ENCODE results near the gene CYREN. TPM values are rescaled to one million over a fixed set of nuclear protein-coding genes. Genes with fewer than 3 reads are reported as not detected.
"Not testable (repeated sequence)": the region's sequence is repeated elsewhere in the genome, so short reads cannot be mapped to it uniquely, and the experiment has no call there.

Gene CYREN, protein sequence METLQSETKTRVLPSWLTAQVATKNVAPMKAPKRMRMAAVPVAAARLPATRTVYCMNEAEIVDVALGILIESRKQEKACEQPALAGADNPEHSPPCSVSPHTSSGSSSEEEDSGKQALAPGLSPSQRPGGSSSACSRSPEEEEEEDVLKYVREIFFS
- total RNA-seq, result 26.7 and 29.2 TPM in 2 replicates

DNA sequence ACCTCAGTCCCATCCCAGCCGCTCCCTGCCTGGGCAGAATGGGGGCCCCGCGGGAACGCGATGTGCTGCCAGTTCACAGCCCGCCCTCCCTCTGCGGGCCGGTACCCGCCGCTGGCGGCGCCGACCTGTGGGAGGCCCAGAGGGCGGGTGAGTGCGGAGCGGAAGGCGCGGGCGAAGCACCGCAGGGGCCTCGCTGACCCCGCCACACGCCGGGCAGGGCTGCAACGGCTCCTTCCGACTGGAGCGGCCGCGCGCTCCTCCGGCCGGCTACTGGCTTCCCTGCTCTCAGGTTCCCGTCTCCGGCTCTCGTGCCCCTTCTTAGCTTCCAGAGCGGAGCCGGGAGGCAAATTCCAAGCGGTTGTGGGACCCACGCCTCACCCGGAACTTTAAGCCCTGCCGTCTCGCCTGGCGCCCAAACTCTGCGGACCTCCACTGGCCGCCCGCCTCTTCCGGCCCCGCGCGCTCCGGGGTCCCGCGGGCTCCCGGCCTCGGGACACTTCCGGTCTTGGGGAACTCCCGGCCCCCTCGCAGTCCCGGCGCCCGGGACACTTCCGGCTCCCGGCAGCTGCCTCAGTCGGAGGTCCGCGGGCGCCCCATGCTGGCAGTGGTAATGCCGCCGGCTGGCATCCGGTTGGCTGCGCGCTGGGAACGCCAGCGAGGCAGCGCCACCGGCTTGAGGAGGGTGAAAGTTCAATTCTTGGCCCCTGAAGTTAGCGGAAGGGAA, at the start of gene CYREN:
Gene CYREN (minus strand): TSS at position 434 of the 724 bp plus-strand sequence. CDS start 1,785 bp downstream, outside the sequence.
- no peak for DNase-seq (ENCODE audit: extremely low read depth, low read depth, low spot score)

DNA sequence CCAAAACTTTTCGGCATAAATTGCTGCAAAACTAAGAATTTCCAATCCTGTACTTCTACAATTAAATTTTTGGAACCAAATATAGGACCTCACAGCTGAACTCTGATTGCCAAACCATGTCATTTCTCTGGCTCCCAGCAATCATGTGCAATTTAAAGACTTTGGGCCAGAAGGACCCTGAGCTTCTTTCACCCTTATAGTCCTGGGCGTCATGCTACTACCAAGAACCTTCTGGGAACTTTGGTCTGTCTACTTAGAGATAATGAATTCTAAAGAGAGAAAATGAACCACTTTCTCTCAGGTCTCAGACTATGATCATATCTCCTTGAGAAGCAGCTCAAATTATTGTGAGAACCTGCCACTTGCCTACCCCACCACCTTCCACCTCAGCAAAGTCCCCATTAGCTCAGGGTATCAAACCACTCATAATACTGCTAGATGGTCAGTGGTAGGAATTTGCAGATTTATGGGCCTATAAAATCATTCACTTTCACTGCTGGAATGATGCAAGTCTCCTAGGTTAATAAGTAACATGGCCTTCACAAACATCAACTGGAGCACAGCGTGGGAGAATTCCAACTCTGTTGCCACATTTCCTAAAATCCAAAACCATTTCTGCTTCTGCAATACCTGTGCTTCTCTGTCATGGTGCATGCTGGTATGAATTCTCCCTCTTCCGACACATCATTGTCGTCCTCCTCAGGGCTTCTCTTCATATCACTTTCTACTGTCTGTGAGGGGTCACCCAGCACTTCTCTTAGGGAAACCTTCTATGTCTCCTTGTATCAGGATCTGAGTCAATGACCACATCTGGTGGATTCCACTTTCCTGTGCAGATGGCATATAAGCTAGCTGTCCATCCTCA, 47.4 kb upstream of the CYREN start:
- no peak for DNase-seq (ENCODE audit: extremely low read depth, low read depth, low spot score)

DNA sequence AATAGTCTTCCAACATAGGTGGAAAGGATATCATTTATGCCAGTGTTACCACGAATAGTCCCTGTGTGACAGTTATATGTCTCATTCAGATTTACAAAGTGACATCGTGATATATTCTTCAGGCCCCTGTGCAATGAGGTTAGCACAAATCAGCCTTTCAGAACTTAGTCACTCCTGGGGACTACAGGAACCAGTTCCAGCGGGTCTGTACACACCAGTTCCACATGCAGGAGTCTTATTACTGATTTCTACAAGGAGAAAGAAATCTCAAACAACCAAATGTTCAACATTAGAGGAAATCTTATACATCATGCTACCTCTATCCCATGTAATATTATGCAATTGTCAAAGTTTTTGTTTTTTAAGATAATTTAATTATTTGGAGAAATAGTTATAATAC, 45.2 kb upstream of the CYREN start:
- DNase-seq (ENCODE audit: extremely low read depth, low read depth, low spot score), result no peak

DNA sequence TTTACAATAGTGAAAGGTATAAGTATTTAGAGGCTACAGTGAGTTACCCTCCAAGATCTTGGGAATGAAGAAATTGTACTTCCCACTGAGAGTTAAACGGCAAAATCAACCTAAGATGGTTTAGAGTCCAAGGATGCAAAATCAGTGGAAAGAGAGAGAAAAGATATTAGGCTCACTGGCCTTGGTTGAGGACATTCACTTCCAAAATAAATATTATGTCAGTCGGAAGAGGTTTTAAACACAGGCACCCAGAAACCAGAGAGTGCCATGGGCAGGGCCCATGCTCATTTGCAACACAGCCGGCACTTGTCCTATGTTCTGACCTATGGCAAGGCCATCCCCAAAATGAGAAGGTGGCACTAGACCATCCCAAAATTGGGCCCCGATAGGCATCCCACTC, 44.7 kb upstream of the CYREN start:
- DNase-seq (ENCODE audit: extremely low read depth, low read depth, low spot score), result no peak

DNA sequence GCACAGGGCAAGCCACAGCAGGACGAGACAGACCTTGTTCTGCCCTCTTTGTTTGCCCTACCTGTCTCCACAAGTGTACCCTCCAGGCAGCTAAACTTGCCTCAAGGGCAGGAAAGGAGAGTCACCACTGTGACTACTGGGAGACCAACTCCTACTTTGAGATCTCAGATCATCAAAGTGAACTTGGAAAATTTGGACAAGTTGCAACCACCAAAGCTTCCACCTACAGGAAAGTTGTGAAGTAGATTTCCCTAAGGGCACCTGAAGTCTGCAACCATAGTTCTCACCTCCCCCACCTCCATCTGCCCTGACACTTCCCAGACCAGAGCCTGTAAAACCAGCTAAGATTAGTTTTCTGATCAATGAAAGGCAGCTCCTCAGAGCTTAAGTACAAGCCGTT, 43.3 kb upstream of the CYREN start:
- DNase-seq (ENCODE audit: extremely low read depth, low read depth, low spot score), result no peak

DNA sequence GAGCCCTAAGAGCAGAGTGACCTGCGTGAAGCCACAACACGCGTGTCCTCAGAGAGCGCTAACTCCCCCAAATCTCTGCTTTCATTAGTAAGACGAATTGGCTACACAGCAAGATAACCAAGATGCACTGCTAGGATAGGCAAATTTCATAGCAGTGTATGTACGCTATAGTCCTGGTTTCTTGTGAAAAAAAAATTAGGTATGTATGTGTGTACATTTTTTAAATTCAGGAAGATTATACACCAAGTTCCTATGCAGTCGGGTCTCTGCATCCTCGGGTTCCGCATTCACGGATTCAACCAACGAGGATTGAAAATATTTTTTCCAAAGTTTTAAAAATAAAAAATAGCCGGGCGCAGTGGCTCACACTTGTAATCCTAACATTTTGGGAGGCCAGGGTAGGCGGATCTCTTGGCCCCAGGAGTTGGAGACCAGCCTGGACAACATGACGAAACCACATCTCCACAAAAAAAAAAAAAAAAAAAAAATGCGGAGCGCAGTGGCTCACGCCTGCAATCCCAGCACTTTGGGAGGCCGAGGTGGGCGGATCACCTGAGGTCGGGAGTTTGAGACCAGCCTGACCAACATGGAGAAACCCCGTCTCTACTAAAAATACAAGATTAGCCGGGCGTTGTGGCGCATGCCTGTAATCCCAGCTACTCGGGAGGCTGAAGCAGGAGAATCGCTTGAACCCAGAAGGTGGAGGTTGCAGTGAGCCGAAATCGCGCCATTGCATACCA, 41.6 kb upstream of the CYREN start:
- DNase-seq (ENCODE audit: extremely low read depth, low read depth, low spot score), result not testable (repeated sequence)

DNA sequence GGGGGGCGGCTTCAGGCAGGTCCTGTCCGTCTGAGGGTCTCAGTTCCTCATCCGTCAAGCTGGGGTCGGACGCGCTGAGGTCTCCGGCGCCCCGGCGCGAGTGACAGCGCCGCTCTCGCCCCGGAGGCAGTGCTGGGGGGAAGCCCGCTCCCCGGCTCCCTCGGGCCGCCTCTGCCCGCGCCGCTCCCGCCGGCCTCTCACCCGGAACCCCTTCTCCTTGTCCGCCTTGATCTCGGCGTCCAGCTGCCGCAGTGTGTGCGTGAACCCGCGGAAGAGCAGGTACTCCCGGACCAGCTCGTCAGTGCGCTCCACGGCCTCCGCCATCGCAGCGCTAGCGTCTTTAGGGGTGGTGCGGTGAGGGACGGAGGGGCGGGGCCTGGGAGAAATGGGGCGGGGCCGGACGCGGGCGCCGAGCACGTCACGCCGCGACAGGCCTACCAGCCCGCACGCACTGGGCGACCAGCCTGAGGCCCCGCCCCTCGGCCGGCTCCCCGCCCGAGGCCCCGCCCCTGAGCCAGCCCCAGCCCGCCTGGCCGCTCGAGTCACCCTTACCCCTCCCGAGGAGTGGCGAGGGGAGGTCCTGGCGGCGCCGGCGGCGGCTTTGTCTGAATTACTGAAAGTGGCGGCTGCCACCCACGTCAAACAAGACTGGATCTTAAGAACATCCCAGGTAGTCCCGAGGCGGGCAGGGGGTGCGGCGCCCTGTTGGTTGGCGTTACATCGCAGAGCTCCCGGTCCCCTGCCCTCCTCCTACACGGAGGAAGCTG, 40.9 kb upstream of the CYREN start, which contains the start of gene WDR91:
Gene WDR91 (minus strand): TSS at position 348 of the 767 bp plus-strand sequence. CDS start 24 bp downstream, at position 324.
- DNase-seq (ENCODE audit: extremely low read depth, low read depth, low spot score), result no peak

DNA sequence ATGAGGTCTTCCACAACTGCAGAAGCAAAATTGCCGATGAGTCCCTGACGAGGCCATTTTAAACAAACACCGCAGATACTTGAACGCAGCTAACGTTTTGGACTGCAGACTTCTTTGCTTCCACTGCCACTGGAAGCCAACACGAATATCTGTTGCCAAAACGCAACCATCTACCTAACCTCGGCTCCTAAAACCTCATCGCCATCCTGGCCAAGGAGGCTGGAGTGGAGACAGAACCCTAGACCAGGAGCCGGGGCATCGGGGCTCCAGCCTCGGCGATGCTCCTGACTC, 40.3 kb upstream of the CYREN start:
- DNase-seq (ENCODE audit: extremely low read depth, low read depth, low spot score), result no peak

DNA sequence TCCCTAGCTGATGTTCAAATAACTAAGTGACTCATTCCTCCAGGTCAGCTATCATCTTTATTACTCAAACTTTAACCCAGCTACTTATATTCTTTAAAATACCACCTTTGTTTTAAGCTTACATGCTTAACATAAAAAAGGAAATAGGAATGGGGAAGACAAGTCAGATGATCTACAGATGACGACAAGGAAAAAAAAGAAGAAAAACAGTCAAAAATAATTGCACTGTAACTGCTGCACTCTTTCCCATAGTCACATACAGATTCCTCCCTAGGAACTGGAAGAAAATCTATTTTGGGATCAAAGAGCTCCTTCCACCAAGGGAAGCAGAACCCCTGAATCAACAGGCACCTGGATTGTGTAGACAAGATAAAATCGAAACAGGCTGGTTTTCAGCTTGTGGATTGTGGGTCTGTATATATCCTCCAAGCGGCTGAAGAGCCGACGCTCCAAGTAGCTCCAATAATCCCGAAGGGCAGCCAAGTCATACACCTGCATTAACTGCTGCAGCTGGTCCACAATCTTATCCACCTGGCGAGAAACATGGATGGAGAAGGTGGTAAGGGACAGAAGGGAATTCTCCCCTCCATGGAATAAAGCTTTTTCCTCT, 38.8 kb upstream of the CYREN start:
- DNase-seq (ENCODE audit: extremely low read depth, low read depth, low spot score), result no peak

DNA sequence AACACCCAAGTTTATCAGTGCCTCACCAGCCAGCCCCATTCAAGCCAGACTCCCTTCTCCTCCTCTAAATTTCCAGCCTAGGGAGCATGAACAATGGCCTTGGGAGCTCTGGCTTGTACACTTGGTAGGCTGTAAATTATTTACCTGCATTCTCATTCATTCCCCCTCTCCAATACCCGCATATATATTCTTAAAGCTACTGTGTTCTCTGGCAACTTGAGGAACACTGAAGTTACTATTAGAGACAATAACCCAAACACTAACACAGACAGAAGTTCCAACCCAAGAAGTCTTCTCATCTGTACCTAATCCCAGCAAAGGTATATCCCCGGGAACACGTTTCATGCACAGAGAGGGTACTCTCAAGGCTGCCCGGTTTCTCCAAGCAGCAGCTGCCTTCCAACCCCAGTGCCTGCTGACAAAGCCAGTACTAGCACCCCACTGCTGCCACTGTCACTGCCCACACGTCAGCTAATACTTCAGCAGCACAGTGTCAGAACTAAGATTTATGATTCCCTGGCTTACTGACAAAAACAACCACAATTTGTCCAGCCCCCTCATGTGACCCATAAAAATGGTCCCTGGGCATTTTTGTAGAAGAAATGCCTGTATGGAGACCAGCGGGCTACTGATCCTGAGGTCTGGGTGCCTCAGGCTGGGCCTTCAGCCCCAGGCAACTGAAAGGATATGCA, 37.7 kb upstream of the CYREN start:
- no peak for DNase-seq (ENCODE audit: extremely low read depth, low read depth, low spot score)

DNA sequence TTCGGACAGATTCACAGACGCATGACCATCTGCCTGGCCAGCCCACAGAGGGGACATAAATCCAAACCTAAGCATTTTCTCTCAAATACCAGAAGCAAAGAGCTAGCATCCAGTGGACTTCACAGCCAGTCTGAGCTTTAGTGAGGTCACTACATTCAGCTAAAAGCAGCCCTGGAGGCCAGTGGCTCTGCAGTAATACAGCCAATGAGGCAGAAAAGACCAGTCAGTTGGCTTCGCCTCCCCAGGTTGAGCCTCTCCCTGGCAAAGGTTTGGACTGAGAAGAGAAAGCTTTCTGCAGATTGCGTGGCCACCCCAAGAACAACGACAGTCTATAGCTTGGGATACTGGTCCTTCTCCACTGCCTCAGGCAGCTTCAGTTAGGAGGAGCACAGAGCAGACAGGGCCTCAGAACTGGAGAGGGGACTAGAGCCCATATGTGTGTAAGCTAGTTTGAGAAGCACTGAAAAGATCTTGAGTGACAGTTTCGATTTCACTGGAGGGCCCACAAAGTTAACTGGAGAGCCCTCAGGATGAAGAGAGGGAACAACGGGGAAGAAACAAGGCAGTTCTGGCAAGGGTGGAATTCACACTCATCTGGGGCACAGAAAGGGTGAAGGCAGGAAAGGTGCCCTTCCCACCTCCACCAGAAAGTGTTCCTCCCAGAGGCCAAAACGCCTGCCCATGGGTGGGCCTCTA, 37.0 kb upstream of the CYREN start:
- no peak for DNase-seq (ENCODE audit: extremely low read depth, low read depth, low spot score)

DNA sequence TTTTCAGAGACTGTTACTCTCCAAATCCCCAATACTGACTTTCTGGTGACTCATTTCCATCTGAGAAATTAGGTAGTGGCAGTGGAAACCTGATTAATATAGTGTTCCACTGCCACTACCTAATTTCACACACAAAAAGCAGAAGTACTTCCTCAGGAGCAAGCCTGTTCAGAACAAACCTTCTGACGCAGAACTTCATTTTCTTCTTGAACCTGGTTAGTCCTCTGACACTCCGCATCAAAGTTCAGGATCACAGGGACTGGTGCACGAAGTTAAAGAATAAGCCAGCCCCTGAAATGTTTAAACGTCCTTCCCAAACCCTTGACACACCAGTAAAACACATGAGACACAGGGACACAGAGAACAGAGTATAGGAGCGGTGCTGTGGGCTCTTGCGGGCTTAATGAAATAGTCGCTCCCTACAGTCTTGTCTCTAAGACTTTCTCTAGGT, 36.5 kb upstream of the CYREN start:
- no peak for DNase-seq (ENCODE audit: extremely low read depth, low read depth, low spot score)

DNA sequence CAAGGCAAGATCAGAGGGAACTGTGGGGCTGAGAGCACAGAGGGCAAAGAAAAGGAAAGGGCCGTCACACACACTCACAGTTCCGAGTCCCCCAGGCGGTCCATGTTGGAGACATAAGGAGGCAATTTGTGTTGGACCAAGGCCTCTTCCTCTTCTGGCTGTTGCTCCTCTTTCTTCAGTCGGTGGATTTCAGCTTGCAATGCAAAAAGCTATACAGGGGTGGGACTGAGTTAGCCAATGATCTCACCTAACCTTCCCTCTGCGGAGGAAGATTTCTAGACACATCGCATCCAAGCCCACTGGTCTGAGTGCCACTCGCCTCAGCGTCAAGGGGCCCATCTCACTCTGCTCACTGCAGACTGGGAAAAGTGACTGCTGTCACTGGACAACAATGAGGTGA, 35.3 kb upstream of the CYREN start:
- DNase-seq (ENCODE audit: extremely low read depth, low read depth, low spot score), result no peak

DNA sequence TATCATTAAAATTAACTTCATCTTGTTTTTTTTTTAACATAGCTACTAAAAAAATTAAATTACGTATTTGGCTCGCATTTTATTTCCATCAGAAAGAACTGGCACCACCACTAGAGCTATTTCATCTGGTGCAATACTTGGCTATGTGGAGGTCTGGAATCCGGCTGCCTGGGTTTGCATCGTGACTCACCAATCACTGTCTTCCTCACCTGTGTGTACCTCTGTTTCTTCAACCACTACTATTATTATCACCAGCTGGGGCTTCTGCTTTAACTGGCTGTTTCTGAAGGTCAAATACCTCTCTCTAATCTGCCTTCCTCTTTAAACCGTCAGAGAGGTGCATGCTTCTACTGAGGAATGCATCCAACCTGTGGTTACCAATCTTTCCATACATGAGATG, 34.4 kb upstream of the CYREN start:
- DNase-seq (ENCODE audit: extremely low read depth, low read depth, low spot score), result no peak

DNA sequence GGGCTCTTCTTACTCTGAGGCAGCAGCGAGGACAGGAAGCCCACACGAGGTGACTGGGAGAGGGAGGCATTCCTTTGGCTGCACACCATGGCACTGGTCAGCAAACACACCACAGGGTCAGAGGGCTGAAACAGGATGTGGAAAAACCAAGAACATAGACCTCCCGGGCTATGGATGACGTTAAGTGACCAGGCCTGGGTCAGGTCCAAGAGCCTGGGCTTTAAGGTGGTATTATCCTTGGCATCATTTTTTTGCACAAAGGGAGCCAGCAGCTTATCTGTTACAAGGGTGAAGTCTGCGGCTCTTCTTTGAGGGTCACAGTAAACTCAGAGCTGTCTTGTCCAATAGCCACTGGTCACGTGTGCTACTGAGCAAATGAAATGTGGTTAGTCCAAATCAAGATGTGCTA, 33.8 kb upstream of the CYREN start:
- DNase-seq (ENCODE audit: extremely low read depth, low read depth, low spot score), result no peak

DNA sequence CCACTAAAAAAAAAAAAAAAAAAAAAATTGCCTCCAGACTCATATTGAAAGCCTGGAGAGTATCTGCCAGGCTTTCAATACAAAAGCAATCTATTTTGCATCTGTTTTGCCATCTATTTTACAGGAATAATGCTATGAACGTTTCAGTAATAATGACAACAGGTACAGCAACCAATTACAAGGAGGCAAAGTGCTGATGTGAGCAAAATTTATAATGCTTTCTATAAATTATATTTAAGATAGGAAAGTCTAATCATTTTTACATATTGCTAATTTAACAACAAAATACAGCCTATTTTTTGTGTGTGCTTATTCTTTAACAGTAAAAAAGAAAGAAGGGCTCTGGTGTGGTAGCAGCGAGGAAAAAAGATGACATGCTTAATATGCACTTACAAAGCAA, 30.8 kb upstream of the CYREN start:
- no peak for DNase-seq (ENCODE audit: extremely low read depth, low read depth, low spot score)

DNA sequence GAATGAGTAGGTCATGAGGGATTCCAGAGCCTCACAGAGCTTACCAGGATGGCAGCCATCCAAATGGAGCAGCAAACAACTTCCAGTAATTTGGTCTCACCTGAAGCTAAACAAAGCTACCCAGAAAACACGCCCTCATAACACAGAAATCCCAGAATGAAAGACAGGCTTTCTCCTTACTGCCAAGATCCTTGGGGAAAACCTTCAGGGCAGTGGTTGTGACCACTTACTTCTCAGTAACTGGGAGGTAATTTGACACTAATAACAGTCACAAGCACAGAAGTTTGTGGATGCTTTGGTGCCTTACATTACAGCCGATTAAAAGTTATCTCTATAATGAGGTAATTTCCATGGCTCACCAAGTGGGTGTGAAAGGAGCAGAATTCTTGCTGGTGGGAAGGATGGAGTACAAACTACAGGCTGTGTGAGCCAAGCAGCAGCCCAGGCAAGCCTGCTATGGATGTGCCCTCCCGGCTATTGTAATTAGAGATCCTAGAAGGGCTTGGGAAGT, 30.4 kb upstream of the CYREN start:
- DNase-seq (ENCODE audit: extremely low read depth, low read depth, low spot score), result no peak

DNA sequence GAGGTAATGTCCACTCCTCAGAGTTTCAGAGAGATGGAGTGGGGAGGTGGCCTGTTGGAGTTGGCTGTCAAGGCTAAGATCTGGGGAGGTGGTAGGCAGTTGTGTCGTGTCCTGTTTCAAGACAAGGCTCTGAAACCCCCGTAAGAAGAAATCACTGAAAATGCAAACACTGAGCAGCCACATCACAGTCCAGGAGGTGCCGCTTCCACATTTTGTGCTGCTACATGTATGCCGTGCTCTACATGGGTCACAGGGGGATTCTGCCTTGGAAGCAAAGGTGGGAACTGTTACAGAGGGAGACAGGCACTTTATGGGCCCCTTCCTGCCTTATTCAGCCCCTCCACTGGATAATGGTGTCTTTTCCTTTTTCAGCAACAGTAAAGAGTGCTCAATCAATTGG, 28.9 kb upstream of the CYREN start:
- no peak for DNase-seq (ENCODE audit: extremely low read depth, low read depth, low spot score)
